ENCODE results near the gene DNM3.

Gene DNM3

GRCh38 chr1:172447641-172448040 is 606.3 kb downstream of the DNM3 start:
- no peak for DNase-seq

- no peak for DNase-seq
These were observed 607.8 kb downstream of the DNM3 start for GRCh38 chr1:172448995-172449584.

DNA sequence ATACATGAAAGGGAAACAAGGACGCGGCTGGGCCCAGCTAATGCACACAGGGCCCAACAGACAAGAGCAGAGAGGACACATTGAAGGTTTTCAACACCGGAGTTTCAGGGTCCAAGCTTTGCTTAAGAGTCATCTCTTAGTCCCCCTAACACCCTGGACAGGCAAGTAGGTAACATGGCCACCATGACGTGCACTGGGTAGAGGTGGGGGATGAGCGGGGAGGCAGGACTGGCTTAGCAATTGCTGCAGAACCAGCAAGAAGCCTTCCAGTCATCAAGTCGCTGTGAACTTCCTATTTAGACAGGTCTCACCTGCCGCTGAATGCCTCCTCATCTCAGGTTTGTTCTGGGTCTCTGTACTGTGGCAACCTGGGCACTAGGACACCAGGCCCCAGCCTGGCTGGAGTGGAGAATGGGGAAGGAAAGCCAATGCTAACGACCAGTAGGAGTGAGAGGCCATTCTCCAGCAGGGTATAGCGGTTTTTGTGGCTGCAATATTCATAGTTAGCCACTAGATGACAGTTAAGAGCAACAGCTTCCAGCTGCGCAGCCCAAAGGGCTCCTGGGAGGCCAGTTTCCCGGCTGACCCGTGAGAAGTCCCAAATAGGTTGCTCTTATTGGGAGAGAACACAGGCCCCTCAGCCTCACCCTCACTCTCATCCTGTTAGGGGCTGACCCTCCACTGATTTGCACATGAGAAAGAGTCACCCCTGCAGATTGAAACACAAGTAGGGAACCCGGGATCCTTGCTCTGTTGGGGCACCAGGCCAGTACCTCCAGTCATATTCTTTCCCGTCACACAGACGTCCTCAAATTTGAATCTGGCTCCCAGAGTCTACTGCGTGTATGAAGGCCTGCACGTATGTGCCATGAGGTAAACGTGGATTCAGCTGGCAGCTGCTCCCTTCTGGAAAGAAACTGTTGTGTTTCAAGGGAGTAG is 608.6 kb downstream of the DNM3 start:
- DNase-seq: no peak

GRCh38 chr1:172450524-172450885 is 609.2 kb downstream of the DNM3 start:
- DNase-seq: no peak

DNA sequence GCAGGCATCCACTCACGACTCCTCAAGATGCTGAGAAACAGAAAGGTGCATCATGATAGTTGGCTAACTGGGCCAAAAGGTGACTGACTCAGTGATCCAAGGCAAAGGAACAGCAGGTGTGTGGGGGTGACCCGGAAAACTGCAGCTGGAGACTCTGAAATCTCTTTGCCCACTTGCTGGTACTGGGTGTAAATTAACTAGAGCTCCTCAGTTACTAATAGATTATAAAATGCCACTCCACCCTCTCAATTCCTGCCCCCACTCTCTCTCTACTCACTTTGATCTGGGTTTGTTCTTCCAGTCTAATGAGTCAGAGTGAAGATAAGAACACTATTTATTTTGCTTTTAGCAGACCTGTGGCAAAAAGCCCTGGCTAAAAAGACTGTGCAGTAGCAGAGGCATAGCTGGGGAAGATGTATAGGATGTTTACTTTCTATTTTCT is 609.7 kb downstream of the DNM3 start:
- no peak for DNase-seq

GRCh38 chr1:172452536-172453152 is 611.3 kb downstream of the DNM3 start:
- no peak for DNase-seq

- DNase-seq: no peak
These were observed 611.9 kb downstream of the DNM3 start for GRCh38 chr1:172453153-172453545.

GRCh38 chr1:172453607-172454006 is 612.3 kb downstream of the DNM3 start:
- DNase-seq: no peak

DNA sequence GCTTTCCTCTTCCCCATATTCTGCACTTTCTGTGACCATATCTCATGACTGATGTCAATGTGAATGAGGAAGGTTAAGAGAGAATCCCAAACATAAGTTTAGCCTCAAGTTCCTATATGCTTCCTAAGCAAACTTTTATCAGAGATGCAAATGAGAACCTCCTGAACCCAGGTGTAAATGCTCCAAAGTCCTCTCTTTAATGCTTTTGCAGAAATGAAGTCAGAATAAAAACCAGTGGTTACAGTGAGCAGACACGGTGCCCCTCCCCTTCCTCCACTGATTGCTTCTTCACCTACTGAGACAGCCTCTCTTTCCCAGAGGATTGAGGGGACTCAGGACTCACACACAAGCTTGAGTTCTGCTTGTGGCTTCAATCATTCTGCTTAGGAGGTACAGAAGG is 614.2 kb downstream of the DNM3 start:
- no peak for DNase-seq

DNA sequence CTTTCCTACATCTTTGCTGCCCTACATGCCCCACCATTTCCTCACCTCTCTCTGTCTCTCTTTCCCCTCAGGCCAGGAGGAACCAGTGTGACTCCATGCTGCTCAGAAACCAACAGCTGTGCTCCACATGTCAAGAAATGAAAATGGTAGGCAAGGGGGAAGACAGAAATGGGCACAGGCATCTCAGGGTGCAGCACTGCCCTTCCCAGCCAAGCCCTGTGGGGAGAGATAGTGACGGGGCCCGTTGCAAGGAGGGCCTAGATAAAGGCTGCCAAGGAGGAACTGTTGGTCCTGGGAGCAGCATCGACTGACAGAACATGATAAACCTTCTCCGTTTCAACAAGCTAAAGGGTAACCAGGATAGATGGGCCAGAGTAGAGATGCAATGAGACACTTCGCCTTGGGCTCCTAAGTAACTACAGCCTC is 615.1 kb downstream of the DNM3 start:
- no peak for DNase-seq

GRCh38 chr1:172457479-172458130 is 616.3 kb downstream of the DNM3 start:
- no peak for DNase-seq

DNA sequence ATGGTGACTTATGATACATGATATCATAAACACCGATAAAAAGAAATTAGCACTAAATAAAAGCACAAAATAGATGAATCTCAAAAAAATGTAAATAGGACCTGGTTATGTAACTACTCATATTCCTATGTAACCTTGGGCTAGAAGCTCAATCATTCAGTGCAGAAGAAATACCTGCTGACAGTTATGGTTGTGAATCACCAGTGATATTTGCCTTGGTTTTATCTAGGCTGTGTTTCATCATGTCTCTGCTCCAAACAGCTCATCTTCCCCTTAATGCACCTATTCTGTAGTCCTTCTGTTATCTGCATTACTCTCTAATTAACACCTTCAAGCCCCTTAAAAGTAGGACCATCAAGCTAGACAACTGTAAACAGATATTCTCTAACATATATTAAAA is 618.9 kb downstream of the DNM3 start:
- DNase-seq: no peak

- DNase-seq: no peak
These were observed 619.6 kb downstream of the DNM3 start for GRCh38 chr1:172460887-172461315.

Data from NCI-H1417 treated with DMSO at 0.1 percent for 48 hours (cell line).